Mesenchymal stem cell (in vitro differentiated cells and primary cell): ENCODE results near the gene PGAM5.
A peak's percentile ranks its signal among the peaks of the same experiment; 100 is the strongest.

ENCODE experiments used
- DNase-seq: peaks from one replicate; pipeline ENCODE4 v3.0.0-alpha.2; 2013
- H2AFZ ChIP-seq: one replicate; pipeline ENCODE4 v1.6.1; 2013; ENCODE audit warnings: low read depth, mild to moderate bottlenecking, control low read depth, inconsistent platforms, low read length, moderate library complexity
- H2AK5ac ChIP-seq: 2 replicates; pipeline ENCODE4 v1.6.1; 2013; ENCODE audit warnings: low read length, moderate library complexity, mild to moderate bottlenecking, inconsistent platforms; ENCODE audit not compliant: severe bottlenecking
- H2BK120ac ChIP-seq: one replicate; pipeline ENCODE4 v1.6.1; 2013; ENCODE audit warnings: low read depth, mild to moderate bottlenecking, inconsistent platforms, low read length, moderate library complexity
- H2BK12ac ChIP-seq, 2 experiments: one replicate each; pipeline ENCODE4 v1.6.1; 2013; ENCODE audit warnings: inconsistent platforms in 2 of 2, low read length in 2 of 2, mild to moderate bottlenecking in 2 of 2, moderate library complexity in 2 of 2, control low read depth in 1 of 2
- H2BK15ac ChIP-seq: one replicate; pipeline ENCODE4 v1.6.1; 2013; ENCODE audit warnings: mild to moderate bottlenecking, low read depth, inconsistent platforms; ENCODE audit not compliant: poor library complexity, severe bottlenecking
- H2BK5ac ChIP-seq: 2 replicates; pipeline ENCODE4 v1.6.1; 2013; ENCODE audit warnings: low read depth, mild to moderate bottlenecking, low read length, control low read depth, inconsistent platforms; ENCODE audit not compliant: poor library complexity, severe bottlenecking
- H3K14ac ChIP-seq, 2 experiments: one replicate each; pipeline ENCODE4 v1.6.1; 2013; ENCODE audit warnings: inconsistent platforms in 2 of 2, low read length in 2 of 2, control low read depth in 1 of 2, mild to moderate bottlenecking in 1 of 2, moderate library complexity in 1 of 2
- H3K18ac ChIP-seq, 2 experiments: one replicate each; pipeline ENCODE4 v1.6.1; 2013; ENCODE audit warnings: inconsistent platforms in 2 of 2, low read length in 2 of 2, control low read depth in 1 of 2, low read depth in 1 of 2, mild to moderate bottlenecking in 1 of 2
- H3K23ac ChIP-seq, 2 experiments: one replicate each; pipeline ENCODE4 v1.6.1; 2013; ENCODE audit warnings: inconsistent platforms in 2 of 2, low read length in 2 of 2, mild to moderate bottlenecking in 2 of 2, moderate library complexity in 2 of 2, control low read depth in 1 of 2
- H3K27ac ChIP-seq: 2 replicates; pipeline ENCODE4 v1.5.1; 2013; ENCODE audit warnings: mild to moderate bottlenecking, moderate library complexity, low read length, control low read depth, inconsistent platforms; ENCODE audit not compliant: poor library complexity, severe bottlenecking
- H3K27me3 ChIP-seq, 2 experiments: 2 replicates each; pipeline versions ENCODE4 v1.6.1 to v1.7.0; 2013; ENCODE audit warnings: low read length in 2 of 2, mild to moderate bottlenecking in 2 of 2, moderate library complexity in 2 of 2, control low read depth in 1 of 2, inconsistent platforms in 1 of 2; ENCODE audit not compliant: control insufficient read depth in 1 of 2, insufficient read depth in 1 of 2
- H3K36me3 ChIP-seq, 2 experiments: 2 replicates each; pipeline versions ENCODE4 v1.6.1 to v1.7.0; 2013; ENCODE audit warnings: low read length in 2 of 2, control low read depth in 1 of 2, inconsistent platforms in 1 of 2, low read depth in 1 of 2, mild to moderate bottlenecking in 1 of 2; ENCODE audit not compliant: insufficient read depth in 2 of 2, control insufficient read depth in 1 of 2
- H3K4ac ChIP-seq, 2 experiments: one replicate each; pipeline ENCODE4 v1.6.1; 2013; ENCODE audit warnings: inconsistent platforms in 2 of 2, low read length in 2 of 2, mild to moderate bottlenecking in 2 of 2, moderate library complexity in 2 of 2, control low read depth in 1 of 2, low read depth in 1 of 2
- H3K4me1 ChIP-seq: 2 replicates; pipeline ENCODE4 v1.6.1; 2013; ENCODE audit warnings: low read depth, low read length, control low read depth; ENCODE audit not compliant: control insufficient read depth, insufficient read depth
- H3K4me2 ChIP-seq: 2 replicates; pipeline ENCODE4 v1.6.1; 2013; ENCODE audit warnings: low read length, mild to moderate bottlenecking, inconsistent platforms; ENCODE audit not compliant: poor library complexity, severe bottlenecking
- H3K4me3 ChIP-seq, 2 experiments: 2 replicates each; pipeline versions ENCODE4 v1.5.1 to v1.7.0; 2013; ENCODE audit warnings: low read length in 2 of 2, mild to moderate bottlenecking in 2 of 2, control low read depth in 1 of 2, low read depth in 1 of 2; ENCODE audit not compliant: insufficient read depth in 1 of 2
- H3K79me1 ChIP-seq: replicated peaks from 2 replicates; pipeline ENCODE4 v1.6.1; 2013; ENCODE audit warnings: mild to moderate bottlenecking, control low read depth, low read length, inconsistent platforms; ENCODE audit not compliant: poor library complexity, severe bottlenecking
- H3K9ac ChIP-seq: 2 replicates; pipeline ENCODE4 v1.7.0; 2013; ENCODE audit warnings: mild to moderate bottlenecking, low read length, moderate library complexity
- H3K9me3 ChIP-seq: 2 replicates; pipeline ENCODE4 v1.7.0; 2013; ENCODE audit warnings: mild to moderate bottlenecking, low read length; ENCODE audit not compliant: control insufficient read depth
- H4K8ac ChIP-seq: one replicate; pipeline ENCODE4 v1.6.1; 2013; ENCODE audit warnings: inconsistent platforms, mild to moderate bottlenecking, low read length, moderate library complexity
- H4K91ac ChIP-seq: one replicate; pipeline ENCODE4 v1.6.1; 2013; ENCODE audit warnings: mild to moderate bottlenecking, low read length, inconsistent platforms
- WGBS: methylation state at CpG from one replicate; pipeline ENCODE4 v1.1.7; 2013; ENCODE audit warnings: mixed read lengths; 5-methylcytosine and 5-hydroxymethylcytosine counted together

The PGAM5 gene

DNA sequence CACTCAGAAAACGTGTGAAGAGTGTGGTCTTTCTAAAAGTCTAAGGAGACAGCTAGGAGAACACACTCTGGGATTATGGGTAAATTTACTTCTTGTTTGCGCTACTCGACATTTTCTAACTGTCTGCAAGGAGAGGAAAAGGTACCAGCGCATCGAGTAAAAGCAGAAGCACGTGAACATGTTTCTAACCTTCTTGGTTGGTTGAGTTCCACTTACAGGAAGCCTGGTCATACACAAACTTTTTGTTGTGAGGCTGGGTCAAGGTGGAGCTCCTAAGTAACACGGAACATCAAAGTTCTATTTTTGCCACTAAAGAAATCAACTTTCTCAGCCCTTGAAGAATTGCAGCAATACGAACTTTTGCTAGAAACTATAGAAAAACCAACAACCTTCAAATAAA lies 31.0 kb downstream of the PGAM5 start:
- DNase-seq, result no peak
- H2BK5ac ChIP-seq, result no peak overlapping the region
- no peak overlapping the region for H4K8ac ChIP-seq
- no peak overlapping the region for H4K91ac ChIP-seq
- H3K27me3 ChIP-seq, result no peaks in the 10 kb centered on the region
- H3K18ac ChIP-seq, result no peak overlapping the region
- no peaks in the 10 kb centered on the region for H3K4me1 ChIP-seq
- H3K14ac ChIP-seq, result no peak overlapping the region
- H3K4me3 ChIP-seq, result no peak overlapping the region
- peaks cover 73 to 90% of the 10 kb centered on the region in 2 experiments for H3K36me3 ChIP-seq
- H3K23ac ChIP-seq, result no peak overlapping the region
- H3K27ac ChIP-seq, result no peak overlapping the region
- WGBS, result 94% methylated on average over 8 of the region's 8 CpGs
- H2BK12ac ChIP-seq, result no peak overlapping the region
- no peaks in the 10 kb centered on the region for H3K9me3 ChIP-seq
- H3K4me2 ChIP-seq, result no peak overlapping the region
- H2AFZ ChIP-seq, result no peak overlapping the region
- no peak overlapping the region for H2AK5ac ChIP-seq
- no peak overlapping the region for H2BK120ac ChIP-seq
- H3K4ac ChIP-seq, result no peak overlapping the region
- no peak overlapping the region for H2BK15ac ChIP-seq
- peaks cover 21% of the 10 kb centered on the region for H3K79me1 ChIP-seq
- no peak overlapping the region for H3K9ac ChIP-seq

DNA sequence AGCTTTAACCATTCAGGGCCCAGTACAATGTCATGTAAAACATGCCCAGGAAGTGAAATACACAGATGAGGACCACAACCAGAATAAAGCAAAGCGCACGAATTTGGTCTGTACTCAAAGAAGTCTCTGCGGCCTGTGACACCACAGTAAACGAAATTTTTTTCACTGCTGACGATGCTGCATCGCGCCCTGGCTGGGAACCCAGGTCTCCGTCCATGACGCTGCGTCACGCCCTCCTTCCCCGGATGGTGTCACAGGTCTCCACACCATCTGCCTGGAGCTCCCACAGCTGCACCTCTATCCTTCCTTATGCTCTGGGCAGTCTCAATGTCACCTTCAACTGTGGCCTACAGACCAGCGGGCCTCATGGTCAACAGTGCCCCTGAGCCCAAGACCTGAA lies 33.2 kb downstream of the PGAM5 start:
- H2AFZ ChIP-seq, result no peak overlapping the region
- 89% methylated on average over 13 of the region's 13 CpGs for WGBS
- H3K4me2 ChIP-seq, result no peak overlapping the region
- no peaks in the 10 kb centered on the region for H3K27me3 ChIP-seq
- no peak overlapping the region for H2AK5ac ChIP-seq
- H3K4me3 ChIP-seq, result no peak overlapping the region
- no peaks in the 10 kb centered on the region for H3K9me3 ChIP-seq
- no peak overlapping the region for H3K9ac ChIP-seq
- H3K23ac ChIP-seq, result no peak overlapping the region
- H3K14ac ChIP-seq, result no peak overlapping the region
- peaks cover under 1% of the 10 kb centered on the region for H3K4me1 ChIP-seq
- H4K8ac ChIP-seq, result no peak overlapping the region
- H2BK12ac ChIP-seq, result peak overlapping the region in 1 of 2 experiments; percentile 31
- no peak overlapping the region for H3K27ac ChIP-seq
- H4K91ac ChIP-seq, result no peak overlapping the region
- no peak overlapping the region for H3K4ac ChIP-seq
- H2BK15ac ChIP-seq, result no peak overlapping the region
- H3K79me1 ChIP-seq, result peaks cover 25% of the 10 kb centered on the region
- H2BK5ac ChIP-seq, result no peak overlapping the region
- no peak overlapping the region for H2BK120ac ChIP-seq
- no peak overlapping the region for H3K18ac ChIP-seq
- DNase-seq, result no peak
- peaks cover 76 to 95% of the 10 kb centered on the region in 2 experiments for H3K36me3 ChIP-seq

DNA sequence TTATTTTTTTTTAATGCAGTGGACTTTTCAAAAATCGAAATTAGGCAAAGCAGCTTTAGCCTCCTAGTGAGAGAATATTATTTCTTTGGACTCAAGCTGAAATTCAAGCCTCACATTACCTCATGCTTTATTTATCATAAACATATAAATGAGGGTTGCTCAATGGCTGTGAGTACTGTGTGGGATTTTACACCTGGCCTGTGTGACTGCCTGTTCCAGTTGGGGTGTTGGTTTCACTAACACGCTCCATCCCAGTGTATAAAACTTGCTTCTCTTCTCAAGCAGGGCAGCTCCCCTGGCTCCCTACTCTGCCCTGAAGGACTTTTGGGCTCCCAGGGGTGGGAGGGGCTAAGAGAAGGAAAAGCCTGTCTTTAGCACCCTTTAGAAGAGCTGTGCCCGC lies 36.0 kb downstream of the PGAM5 start:
- DNase-seq, result no peak
- no peak overlapping the region for H2AFZ ChIP-seq
- WGBS, result 100% methylated on average over 1 of the region's 3 CpGs

DNA sequence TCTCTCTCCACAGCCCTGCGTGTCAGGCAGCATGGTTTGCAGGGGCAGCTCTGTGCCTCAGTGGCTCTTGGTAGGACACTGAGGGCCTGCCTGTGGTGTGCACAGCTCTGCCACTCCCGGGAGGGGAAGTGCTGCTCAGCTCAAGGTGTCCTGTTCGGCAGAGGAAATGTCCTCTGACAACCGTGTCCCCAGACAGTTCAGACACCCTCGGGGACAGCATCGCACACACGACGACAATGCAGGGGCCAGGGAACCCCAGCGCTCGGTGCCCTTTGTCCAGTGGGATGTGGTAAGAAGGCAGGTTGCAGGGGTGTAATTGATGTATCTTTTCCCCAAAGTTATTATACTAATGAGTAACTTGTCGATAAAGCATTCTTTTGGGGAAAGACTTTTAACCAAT lies 36.8 kb downstream of the PGAM5 start:
- Histone ChIP-seq H4K91ac (no peak overlapping the region), H3K14ac (no peak overlapping the region), H4K8ac (no peak overlapping the region), H3K4me1 (peaks cover 2% of the 10 kb centered on the region), H3K9ac (no peak overlapping the region), H3K18ac (no peak overlapping the region), H2BK120ac (no peak overlapping the region), H3K23ac (no peak overlapping the region), H3K4me2 (no peak overlapping the region), H3K4ac (no peak overlapping the region), H3K27me3 (no peaks in the 10 kb centered on the region), H3K9me3 (no peaks in the 10 kb centered on the region), H2AFZ (no peak overlapping the region), H3K27ac (no peak overlapping the region), H2BK12ac (no peak overlapping the region), H3K79me1 (peaks cover 24% of the 10 kb centered on the region), H2AK5ac (no peak overlapping the region), H3K36me3 (peaks cover 87 to 92% of the 10 kb centered on the region in 2 experiments), H2BK15ac (no peak overlapping the region), H3K4me3 (no peak overlapping the region), H2BK5ac (no peak overlapping the region)
- WGBS, result 97% methylated on average over 11 of the region's 11 CpGs
- DNase-seq, result no peak

More for the DNA sequence above, 36.0 kb downstream of the PGAM5 start:
- Histone ChIP-seq H3K23ac (no peak overlapping the region), H4K8ac (no peak overlapping the region), H3K9ac (no peak overlapping the region), H3K27ac (no peak overlapping the region), H2AK5ac (no peak overlapping the region), H2BK120ac (no peak overlapping the region), H2BK5ac (no peak overlapping the region), H3K14ac (no peak overlapping the region), H2BK15ac (no peak overlapping the region), H2BK12ac (no peak overlapping the region), H3K4me1 (peaks cover 2% of the 10 kb centered on the region), H4K91ac (no peak overlapping the region), H3K27me3 (no peaks in the 10 kb centered on the region), H3K4ac (no peak overlapping the region), H3K36me3 (peaks cover 81 to 94% of the 10 kb centered on the region in 2 experiments), H3K4me3 (no peak overlapping the region), H3K79me1 (peaks cover 24% of the 10 kb centered on the region), H3K9me3 (no peaks in the 10 kb centered on the region), H3K4me2 (no peak overlapping the region), H3K18ac (no peak overlapping the region)
